ENCODE measurements around the gene ZNF280B.

The ZNF280B gene

DNA sequence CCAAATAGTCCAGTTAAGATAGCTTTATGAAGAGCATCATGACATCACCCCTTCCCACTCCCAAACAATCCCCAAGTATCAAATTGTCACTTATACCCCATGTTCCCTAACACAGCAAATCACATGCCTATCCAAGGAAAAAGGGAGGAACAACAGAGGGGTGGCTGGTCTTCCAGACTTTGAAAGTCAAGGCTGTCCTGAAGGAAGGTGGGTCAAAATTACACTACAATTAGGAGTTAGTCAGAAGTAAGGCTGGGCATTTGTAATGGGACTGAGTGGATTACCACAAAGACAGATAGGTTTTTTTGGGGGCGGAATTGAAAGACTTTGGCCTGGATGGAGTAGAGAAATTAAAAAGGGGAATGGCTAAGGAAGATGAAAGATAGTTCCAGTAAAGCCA, 44.6 kb upstream of the ZNF280B start:
- no peak overlapping the region for H3K27ac ChIP-seq
- TF ChIP-seq ZFX (IDR thresholded peaks at IDR 0.05; ENCODE audit: borderline replicate concordance) = no peak
- TF ChIP-seq, protein P1, sequence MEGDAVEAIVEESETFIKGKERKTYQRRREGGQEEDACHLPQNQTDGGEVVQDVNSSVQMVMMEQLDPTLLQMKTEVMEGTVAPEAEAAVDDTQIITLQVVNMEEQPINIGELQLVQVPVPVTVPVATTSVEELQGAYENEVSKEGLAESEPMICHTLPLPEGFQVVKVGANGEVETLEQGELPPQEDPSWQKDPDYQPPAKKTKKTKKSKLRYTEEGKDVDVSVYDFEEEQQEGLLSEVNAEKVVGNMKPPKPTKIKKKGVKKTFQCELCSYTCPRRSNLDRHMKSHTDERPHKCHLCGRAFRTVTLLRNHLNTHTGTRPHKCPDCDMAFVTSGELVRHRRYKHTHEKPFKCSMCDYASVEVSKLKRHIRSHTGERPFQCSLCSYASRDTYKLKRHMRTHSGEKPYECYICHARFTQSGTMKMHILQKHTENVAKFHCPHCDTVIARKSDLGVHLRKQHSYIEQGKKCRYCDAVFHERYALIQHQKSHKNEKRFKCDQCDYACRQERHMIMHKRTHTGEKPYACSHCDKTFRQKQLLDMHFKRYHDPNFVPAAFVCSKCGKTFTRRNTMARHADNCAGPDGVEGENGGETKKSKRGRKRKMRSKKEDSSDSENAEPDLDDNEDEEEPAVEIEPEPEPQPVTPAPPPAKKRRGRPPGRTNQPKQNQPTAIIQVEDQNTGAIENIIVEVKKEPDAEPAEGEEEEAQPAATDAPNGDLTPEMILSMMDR (IDR thresholded peaks at IDR 0.05) = no peak

DNA sequence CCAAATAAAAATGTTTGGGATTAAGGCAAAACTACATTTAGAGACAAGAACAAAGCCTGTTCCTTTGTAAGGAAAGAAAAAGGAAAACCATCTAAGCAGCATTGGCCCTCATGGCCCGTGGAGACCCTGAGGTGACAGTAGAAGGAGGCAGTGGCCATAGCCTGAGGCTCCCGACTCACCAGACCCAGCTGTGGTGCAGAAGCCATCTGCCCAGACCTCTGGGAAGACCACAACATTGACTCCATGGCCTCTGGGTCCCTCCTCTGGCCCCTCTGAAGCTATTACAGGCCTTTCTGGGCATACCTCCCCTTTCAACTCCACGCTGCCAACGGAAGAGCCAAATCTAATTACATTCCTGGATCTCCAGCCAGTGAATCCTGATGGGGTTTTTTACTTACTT, 44.1 kb upstream of the ZNF280B start:
- no peak overlapping the region for H3K27ac ChIP-seq
- no peak for TF ChIP-seq ZFX (IDR thresholded peaks at IDR 0.05; ENCODE audit: borderline replicate concordance)
- TF ChIP-seq, protein P1 (IDR thresholded peaks at IDR 0.05) = no peak

DNA sequence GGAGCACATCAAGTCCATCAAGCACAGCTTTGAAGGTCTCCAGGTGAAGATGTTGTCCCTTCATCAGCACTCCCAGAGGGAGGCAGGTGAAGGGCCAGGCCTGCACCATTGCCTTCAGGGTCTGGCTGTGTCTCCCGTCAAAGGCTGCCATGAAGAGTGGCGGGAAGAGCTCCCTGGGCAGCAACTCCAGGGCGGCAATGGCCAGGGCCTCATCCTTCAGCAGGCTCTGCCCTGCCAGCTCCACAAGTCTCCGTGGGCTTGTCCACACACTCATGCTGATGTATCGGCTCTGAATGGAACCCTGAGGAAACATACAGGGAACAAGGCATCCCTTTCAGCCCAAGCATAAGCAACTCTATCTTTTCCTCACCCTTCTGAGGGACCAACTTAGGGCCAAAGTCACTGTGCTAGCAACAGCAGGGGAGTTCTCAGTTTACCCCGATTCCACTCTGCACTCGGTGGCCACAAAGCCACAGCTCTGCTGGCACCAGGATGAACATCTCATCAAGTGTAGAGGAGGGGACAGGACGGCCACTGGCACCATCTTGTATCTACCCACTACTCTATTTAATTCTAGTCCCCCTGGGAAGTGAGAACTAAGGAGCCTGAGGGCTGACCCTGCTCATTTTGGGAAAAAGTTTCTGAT, 42.4 kb upstream of the ZNF280B start:
- TF ChIP-seq, protein P1 (IDR thresholded peaks at IDR 0.05) = no peak
- no peak for TF ChIP-seq ZFX (IDR thresholded peaks at IDR 0.05; ENCODE audit: borderline replicate concordance)
- H3K27ac ChIP-seq = no peak overlapping the region

DNA sequence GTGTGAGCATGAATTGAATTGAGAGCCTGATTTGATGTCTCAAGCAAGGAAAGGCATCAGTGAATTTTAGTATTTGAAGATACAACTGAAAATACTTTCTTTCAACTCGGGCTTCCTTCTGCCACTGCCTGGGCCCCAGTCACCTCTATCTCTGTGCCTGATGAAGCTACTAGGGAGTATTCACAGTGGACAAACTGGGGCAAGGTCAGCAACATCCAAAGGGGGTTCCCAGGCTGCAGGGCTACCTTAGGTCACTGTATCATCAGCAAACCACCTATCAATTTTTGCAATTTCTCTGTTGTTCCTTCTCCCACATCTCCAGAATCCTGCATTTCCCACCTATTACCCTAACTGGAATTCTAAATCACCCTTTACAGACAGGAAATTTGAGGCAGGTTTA, 40.4 kb upstream of the ZNF280B start:
- no peak for TF ChIP-seq ZFX (IDR thresholded peaks at IDR 0.05; ENCODE audit: borderline replicate concordance)
- TF ChIP-seq, protein P1 (IDR thresholded peaks at IDR 0.05) = no peak
- no peak overlapping the region for H3K27ac ChIP-seq

DNA sequence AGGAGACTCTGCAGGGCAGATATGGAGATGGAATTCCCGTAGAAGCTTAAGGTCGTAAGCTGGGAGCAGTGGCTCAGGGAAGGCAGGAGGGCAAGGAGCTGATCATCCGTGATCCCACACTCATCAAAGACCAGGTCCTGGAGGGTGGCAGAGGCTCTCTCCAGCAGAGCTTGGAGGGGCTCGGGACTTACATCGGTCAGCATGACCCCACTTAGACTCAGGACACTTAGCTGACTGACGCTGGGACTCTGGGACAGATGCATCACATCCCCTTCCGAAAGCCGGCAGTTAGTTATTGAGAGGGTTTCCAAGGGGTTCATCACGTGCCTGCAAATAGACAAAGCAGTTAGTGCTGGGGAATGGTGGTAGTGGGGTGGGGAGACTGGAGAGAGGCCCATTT, 39.8 kb upstream of the ZNF280B start:
- TF ChIP-seq ZFX (IDR thresholded peaks at IDR 0.05; ENCODE audit: borderline replicate concordance) = no peak
- TF ChIP-seq, protein P1 (IDR thresholded peaks at IDR 0.05) = no peak

DNA sequence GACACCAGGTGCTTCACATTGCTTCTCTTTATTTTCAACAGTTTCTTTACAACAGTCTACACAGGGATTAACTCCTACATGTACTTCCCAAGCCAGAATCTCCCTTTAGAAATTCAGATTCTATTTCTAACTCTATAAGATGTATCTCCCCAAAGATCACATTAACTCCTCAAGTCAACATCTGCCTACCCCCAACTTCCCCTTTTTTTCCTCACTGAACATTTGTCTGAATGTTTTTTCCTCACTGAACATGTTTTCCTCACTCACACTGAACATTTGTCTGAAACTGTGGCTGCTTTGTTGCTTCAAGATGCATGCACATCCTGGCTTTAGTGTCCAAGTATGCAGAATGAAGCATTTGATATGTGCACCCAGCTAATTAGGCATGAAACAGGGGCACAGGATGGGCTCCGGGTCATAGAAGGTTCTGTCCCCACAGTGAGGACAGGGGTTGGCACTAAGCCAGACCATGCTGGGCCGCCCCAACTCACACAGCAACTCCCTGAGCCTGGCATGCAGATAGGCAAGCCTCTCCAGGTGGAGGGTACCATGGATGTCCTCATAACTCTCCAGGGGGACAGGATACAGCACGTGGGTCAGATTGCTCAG, 39.3 kb upstream of the ZNF280B start:
- no peak overlapping the region for H3K27ac ChIP-seq
- TF ChIP-seq, protein P1 (IDR thresholded peaks at IDR 0.05) = no peak
- TF ChIP-seq ZFX (IDR thresholded peaks at IDR 0.05; ENCODE audit: borderline replicate concordance) = no peak

More for the DNA sequence above, 39.8 kb upstream of the ZNF280B start:
- no peak overlapping the region for H3K27ac ChIP-seq

DNA sequence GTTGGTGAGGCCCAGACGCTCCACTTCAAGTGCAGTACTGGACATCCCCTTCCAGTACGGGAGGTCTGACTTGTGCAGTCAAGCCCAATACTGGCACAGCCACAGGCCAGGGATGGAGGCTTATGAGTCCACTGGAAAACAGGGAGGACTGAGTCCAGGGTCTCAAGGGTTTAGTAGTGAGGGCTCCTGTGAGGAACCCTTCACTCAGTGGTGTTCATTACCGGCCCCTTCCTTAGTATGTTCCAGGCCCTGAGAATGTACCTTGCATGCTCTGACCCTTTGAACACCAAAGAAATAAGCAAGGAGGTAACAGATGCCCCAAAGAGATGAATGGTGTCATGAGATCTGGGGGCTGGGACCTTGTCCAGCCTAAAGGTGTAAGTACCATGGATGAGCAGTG, 38.7 kb upstream of the ZNF280B start:
- no peak for TF ChIP-seq ZFX (IDR thresholded peaks at IDR 0.05; ENCODE audit: borderline replicate concordance)
- TF ChIP-seq, protein P1 (IDR thresholded peaks at IDR 0.05) = no peak
- no peak overlapping the region for H3K27ac ChIP-seq

Data from 22Rv1 (cell line).